NCI-H82 treated with DMSO at 0.1 percent for 48 hours (cell line): ENCODE data around the gene SIX3.

Experiments used
- DNase-seq: peaks from one replicate; lab custom pipeline; 2025; ENCODE audit not compliant: unreplicated experiment; lab: John Stamatoyannopoulos, UW

The SIX3 gene

DNA sequence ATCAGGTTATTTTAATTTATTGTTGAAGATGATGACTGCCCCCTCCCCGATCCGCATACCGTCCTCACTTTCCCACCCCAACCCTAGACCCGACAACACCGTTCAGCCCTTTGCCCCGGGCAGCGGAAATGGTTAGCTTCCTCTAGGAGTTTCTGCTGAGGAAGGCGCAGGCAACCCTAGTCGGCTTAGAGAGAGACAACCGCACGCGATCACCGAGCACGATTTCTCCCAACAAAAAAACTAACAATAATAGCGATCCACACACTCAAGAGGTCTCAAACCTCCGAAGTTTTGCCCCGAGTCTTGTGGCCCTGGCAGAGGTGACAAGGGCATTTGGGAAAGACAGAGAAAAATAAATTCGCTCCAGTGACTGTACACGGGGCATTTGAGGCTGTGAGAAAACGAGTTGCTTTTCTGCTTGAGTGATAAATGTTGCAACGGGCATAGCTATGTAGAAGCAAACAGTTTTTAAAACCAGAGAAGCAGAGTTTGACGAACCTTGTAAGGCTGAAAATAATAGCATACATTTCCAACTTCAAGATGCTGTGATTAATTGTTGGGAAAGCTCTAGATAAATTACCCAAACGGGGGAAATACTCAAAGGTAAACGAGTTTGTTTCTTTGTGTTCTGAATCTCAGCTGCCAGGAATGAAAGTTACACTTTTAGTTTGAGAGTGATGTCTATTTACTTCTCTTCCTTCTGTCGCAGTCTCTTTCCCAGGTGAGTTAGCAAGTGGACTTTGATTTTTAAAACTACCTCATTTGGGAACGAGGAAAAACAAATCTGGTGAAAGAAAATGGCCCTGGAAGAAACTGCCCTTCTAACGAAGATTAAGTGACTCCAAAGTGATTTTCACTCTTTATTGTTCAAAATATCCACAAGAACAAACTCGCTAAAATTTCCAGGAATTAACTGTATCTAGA is 11.0 kb upstream of the SIX3 start:
- DNase-seq: no peak

DNA sequence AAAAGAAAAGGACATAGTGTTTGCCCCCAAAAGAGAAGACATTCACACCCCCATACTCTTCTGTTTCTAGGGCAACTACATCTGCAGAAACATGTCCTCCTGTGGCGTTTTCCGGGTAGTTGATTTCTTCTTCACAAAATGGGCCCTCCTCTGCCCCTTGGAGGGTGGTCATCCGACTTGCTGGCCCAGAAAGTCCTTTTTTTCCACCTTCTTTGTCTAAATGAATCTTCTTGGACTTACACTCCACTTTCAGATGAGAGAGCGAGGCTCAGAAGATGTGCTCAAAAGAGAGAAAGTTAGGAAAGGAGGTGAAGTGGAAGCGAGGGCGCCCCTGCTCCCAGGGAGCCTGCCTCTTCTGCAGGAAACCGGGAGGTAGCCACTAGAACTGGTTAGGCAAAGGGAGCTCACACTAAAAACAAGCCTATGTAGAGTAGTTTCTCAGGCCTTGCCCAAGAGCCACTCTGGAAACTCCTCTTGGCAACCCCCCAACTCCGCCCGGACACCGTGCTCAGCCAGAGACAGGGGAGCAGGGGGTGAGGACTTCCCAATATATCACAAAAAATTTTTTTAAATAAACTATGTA is 10.2 kb upstream of the SIX3 start:
- no peak for DNase-seq

DNA sequence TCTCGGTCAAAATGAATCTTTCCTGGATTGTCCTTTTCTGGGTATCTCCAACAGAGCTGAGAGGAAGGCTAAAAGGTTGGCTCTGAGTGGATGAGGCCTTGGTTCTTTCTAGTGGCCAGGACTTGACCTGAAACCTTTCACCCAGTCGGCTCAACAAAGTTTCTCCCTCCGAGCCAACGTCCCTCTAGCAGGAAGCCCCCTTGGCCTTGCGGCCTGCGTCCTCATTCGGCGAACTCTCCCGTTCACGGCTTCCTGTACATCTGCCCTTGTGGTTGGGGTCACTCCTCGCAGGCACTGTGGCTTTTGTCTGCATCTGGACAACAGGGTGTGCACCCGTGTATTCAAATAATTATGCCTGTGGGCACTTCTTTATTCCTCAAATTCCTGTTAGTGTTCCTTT is 9.4 kb upstream of the SIX3 start:
- DNase-seq: no peak

DNA sequence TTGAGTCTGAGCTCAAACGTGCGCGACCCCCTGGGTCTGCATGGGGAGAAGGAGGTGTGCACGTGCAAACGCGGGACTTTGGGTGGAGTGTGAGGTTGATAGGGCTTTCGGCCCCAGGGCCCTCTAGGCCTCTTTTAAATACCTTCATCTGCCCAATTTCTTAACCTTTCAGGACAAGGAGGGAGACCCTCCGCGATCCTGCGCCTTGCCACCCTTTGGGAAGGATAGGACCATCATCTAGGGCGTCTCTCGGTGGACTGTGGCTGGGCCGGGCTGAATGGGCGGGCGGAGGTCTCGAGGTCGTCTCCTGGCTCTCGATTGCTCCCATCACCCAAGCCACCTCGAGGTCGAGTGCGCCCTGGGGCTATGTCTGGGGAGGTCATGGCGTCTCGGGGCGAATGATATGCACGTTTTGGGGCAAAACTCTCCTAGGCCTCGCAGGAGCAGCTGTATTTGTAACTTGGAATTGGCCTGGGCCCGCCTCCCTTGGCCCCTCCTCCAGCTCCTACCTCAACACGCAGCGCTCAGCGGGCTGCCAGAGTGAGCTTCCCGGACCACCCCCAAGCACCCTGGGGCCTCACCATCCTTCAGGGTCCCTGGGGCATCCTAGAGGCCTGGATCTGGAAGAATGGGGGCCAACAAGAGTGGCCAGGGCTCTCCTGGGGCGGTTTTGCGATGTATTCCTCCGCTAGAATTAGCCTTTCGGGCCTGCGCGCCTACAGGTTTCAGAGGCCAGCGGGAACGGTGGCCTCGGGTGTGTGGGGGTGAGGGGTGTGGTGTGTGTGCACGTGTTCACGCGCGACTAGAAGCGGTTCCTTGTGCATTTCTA is 8.7 kb upstream of the SIX3 start:
- no peak for DNase-seq

DNA sequence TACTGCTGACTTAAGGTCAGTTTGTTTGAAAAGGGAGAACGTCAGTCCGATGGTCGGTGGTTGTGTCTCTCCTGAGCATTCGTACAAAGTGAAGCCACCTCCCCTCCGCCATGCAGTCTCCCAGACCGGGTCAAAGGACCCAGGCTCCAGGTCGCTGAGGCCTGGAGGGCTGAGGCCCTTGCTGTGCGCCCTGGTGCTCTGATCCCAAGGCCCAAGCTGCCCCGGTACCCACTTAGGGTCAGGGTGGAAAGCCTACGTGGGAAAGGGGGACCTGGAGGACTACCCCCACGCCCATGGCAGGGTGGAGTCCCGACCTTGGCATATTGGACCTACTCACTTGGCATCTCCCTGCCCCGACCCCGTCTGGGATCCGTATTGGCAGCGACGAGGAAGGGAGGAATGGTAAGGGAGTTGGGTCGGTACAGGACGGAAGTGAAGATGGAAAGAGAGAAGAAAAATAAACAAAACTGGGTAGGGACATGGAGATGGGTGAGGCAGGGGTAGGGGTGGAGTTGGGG is 8.0 kb upstream of the SIX3 start:
- no peak for DNase-seq

DNA sequence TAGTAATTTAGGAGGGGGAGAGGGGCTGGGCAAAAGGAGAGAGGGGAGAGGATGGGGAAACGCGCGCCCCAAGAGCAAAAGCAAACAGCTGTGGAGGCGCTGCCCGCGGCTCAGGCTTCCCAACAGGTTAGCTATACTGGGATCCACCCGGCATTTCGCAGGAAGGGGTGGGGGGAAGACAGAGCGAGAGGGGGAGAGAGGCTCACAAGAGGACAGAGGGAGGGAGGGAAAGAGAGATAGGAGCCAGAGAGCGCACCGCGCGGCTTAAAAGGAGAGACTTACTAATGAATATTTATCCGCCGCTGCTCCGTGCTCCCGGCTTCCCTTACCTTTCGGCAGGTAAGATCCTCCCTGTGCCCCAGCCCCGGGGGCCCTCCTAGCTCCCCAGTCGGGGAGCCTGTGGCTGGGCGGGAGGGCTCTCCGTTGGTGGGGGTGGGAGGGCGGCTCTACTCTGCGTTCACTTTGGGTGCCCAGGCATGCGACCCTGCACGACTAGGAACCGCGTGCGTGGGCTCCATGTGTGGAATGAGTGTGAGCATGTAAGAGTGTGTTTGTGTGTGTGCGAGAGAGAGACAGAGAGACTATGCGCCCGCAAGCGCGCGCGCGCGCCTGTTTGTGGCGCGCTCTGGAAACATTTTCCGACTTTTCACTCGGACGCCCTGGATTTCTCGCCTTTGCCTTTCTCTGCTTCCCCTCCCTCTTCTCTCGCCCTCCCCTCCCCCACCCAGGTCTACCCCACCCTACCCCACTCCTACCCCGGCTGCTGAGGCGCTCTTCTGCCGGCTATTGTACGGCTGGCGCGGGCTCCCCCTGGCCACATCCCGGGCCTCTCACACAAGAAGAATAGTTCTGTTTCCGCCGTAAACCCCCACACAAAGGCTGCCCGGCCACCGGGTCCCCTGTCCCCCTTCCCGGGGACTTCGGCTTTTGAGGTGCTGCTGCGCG is 7.2 kb upstream of the SIX3 start:
- peak; percentile 36 for DNase-seq

DNA sequence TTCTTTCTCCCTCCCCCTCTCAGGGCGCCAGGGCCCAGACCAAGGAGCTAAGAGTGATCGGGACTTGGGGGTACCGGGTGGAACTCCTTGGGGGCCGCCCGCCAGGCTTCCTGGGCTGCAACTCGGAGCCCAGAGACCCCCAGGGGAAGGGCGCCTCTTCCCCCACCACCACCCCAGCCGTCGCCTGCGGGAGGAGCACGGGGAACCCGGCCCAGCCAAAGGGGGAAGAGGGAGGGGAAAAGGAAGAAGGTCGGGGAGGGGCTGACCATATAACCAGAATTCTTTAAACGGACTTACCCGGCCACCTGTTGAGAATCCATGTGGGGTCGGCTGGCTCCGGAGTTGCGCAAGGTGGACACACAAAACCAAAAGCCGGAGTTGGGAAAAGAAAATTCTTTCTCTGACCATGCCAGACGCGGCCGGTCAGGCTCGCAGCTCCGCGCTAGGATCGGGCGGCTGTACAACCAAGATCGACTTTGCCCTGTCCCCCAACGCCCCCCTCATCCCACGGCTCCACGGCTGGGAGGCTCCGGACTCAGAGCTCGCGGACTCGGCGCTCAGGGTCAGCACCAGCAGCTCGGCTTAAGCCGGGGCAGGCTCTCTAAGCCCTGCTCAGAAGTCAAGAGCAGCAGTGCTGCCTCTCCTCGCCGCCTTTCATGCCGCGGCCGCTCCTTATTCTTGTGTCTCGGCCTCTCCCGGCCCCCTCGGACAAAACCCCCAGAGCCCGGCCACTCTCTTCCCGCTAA is 6.3 kb upstream of the SIX3 start:
- peak; percentile 56 for DNase-seq

DNA sequence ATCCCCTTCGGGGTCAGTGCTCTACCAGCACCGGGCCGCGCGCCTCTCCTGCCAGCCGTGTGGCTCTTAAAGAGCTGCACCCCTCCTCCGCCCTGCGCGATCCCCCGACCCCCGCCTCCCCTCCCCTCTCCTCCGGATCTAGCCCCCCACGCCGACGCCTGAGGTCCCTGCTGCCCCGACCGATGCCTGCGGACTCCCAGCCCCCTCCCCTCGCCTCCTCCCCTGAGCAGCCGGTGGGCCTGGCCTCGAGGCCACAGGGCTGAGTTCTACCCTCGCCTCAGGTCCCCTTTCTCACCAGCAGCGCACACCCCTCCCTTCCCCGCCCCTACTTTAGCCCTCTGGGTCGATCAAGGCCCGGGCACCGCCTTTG is 5.8 kb upstream of the SIX3 start:
- DNase-seq: no peak

DNA sequence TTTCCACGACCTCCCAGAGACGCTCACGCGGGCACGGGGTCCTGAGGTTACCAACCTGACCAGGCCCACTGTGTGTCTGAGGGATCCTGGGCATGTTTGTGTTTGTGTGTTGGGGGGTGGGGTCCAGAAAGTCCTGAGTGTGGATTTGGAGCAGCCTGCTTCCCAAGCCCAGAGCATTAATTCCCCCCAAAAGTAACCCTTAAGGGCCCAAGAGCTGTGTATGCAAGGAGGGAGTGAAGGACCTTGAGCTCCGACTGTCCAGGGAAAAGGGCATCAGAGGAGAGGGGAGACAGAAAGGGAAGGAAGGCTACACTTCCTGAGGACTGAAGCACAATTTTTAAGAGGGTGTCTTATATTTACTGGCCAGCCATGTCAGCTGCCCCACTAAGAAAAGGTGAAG is 5.2 kb upstream of the SIX3 start:
- no peak for DNase-seq

DNA sequence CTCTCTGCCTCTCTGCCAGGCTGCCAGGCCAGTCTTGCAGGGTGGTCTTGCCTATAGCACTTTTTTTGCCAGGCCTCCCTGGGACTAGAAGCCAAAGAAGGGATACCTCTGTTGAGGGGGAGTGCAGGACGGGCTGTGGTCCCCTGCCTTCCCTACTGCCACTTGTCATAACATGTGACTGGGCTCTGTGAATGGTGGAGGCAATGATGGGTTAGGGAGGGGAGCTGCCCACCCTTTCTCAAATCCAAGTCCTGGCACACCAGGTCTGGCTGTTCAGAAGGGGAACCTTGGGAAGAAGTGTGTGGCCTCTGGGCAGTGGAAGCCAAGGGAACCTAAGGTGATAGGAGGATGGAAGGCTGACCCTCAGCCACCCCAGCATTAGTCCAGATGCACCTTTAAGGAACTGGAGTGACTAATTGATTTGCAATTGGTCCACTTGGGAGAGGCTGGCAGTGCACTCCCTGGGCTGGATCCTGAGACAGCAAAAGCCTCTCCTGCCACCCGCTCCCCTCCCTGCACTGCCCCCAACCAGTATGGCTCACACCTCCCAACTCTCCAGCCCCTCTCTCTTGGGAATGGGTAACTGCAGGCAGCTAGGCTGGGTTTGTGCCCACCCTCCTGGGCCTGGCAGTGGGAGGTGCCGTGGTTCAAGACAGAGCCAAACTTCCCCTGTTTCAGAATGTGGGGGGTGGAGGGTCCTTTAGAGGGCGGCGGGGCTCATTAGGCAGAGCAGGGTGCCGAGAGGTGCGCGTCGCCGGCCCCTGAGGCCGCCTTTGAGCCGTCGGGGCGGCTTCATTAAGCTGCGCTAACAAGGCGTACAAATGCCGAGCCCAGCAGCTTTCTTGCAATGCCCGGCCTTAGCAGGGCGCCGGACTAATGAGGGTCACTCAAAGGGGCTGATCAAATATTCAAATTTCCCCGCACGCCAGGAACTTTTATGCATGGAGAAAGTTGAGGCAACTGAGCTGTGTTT is 4.5 kb upstream of the SIX3 start:
- DNase-seq: no peak

DNA sequence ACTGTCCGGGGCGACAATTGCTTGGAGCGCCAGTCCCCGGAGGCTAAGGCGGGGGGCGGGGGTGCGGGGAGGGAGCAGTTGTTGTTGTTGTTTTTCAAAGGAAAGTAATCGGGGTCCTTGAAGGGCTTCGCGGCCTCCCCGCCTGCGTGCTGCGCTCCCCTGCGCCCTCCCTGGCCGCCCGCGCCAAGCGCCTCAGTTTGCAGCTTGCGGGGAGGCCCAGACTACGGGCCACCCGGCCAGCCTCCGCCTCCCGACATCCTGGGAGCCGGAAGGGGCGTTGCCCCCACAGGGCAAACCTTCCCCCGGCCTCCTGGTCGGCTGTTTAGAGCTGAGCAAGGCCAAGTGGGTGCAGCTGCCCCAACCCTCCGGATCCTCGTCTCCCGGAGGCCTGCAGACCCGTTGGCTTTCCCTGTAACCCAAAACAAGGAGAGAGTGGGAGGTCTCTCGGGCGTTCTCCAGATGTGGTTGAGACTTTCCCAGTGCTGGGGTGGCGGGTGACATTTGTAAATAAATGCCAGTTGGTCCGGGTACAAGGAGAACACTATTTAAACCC is 3.7 kb upstream of the SIX3 start:
- DNase-seq: peak; percentile 75

DNA sequence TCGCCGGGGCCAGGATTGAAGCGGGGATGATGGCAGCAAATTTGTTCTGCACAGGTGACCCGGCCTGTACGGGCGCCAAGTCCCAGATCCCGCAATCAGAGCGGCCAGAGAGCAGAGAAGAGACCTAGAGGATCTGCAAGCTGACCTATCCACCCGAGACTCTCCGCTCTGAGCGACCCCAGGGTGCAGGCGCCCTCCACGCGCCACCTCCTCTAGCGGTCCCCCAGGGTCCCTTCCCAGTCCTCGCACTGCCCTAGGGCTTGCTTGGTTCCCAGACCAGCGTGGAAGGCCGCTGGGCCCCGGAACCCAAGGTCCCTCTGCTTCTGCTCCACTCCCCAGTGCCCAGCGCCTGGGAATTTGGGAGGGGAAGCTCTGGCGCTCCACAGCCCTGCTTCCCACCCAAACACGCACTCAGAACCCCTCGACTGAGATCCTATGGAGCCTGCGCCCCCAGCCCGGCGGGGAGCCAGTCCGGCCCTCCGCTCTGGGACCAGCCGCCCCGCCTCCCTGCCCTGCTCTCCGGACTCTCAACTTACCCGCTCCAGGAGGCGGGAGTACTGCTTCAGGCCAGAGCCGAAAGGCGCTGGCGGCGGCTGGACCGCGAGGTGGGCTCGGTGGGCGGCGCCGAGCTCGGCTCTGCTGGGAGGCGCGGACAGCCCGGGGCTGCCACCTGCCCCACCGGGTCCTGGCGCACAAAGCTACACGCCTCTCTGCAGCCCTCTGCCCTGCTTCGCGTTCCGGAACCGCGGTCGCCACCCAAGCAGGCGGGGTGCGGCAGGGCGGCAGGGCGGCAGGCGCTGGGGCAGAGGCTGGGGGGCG is 3.0 kb upstream of the SIX3 start:
- DNase-seq: no peak

DNA sequence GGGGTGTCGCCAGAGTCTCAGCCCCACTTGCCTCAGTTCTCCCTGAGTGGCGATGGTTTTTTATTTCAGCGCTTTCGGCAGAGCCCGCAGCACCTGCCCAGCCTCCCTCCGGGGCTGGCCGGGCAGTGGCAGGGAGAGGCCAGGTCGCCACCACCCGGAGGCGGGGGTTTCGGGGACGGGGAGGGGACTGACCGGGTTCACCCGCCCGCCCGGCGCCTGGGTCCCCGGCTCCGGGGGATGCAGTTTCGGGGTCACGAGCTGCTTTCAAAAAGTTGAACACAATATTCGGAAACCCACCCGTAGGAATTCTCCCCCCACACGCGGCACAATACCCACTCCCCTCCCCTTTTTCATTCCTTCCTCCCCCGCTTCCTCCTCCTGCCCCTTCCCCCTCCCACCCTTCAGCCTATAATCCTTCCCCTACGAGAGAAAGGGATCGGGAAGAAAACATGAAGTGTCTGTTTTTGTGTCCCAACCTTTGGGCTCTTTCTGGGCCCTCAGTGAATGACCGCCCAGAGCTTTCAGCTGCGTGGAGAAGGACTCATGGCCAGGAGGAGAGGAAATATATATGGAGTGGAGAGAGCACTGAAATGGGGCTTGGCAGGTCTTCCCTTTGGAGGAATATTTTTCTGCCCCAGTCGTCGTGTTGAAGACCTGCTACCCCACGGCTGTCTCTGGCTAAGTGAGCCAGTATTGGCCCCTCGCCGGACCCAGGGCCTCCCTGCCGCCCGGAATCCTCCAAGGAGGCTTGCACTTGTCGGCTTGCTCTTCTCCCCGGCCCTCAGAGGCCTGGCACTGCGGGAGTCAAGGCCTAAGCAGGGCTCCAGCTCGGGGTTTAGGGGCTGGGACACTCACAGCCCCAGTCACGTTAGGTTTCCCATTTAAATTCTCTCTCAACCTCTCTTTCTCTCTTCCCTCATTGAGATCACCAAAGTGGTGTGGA is 2.1 kb upstream of the SIX3 start:
- peak; percentile 50 for DNase-seq

DNA sequence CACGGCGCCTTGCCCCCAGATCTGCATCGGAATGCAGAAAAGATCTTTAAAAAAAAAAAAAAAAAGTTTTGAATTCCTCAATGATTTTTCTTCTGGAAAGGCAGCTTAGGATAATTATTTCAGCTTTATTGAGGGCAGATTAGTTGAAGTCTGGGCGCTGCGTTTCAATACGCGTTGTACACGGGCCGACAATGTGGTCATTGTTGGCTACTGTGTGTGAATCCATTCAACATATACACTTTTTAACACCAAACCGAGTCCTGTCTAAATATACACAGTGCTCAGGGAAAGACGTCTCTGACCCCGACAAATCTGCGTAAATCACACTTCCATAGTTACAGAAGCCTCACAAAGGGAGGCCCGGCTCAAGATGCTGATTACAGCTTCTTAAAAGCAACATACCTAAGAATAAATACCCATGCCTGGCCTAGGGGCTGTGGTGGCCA is 1.4 kb upstream of the SIX3 start:
- DNase-seq: peak; percentile 49

DNA sequence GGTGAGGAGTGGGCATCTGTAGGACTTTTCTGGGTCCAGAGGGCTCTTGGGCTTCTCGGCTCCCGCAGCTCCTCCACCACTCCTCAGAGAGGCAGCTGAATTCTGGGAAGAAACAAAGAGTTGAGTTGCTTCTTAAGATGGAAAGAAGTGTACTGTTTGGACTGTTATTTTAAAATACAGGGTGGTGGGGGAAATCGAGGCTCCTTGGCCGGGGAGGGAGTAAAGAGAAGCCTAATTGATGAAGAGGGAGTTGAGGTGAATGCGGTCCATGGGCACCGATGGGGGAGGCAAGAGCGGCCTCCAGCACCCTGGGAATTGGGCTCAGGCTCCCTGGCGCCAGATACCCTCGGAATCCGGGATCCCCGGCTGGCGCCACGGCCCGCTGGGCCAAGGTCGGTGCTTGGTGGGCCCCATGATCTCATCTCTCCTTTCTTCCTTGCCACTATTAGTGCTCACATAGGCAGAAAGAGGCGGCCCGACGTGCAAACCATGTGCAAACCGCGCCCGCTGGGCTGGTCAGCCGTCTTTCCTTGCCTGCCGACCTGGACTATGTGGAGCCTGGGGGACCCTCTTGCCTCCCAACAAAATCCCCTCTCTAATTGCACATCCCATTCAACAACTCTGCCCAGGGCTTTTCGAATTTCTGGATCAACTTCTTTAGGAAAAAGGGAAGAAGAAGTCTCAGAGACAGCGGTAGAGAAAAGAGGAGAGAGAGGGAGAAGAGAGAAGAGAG is 604 bp upstream of the SIX3 start:
- no peak for DNase-seq
